Measurements from ENCODE around the gene BHLHE41. TPM values are rescaled to one million over a fixed set of nuclear protein-coding genes. Genes with fewer than 3 reads are reported as not detected.

Gene BHLHE41
- total RNA-seq, 2 donors from 2014 or later = 0.11 to 3.5 TPM

DNA sequence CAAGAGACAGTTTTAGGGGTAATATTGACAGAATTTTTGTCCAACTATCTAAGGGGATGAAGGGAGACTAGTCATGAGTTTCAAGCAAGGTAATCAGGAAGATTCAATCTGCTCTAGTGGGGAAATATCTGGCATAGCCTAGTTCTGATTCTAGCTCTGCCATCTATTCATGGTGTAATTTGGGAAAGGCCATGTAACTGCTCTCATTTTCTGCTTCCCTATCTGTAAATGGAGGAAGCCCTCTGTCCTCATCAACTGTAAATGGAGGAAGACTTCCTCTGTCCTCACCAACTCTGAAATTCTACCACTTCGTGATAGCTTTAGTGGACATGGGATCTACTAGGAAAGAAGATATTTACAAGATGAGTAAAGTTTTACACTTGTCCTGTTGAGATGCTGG is 37.9 kb downstream of the BHLHE41 start:
- peaks cover 11% of the 10 kb centered on the region for H3K9me3 ChIP-seq (ENCODE audit: control insufficient read depth, low read length)
- WGBS, 2 experiments (ENCODE audit: insufficient coverage in 1 of 2, insufficient read length in 1 of 2) = 89 to 100% methylated on average over 1 of the region's 1 CpG
- no peak overlapping the region for H3K27ac ChIP-seq (ENCODE audit: low read depth, low read length)
- DNase-seq = no peak
- no peak overlapping the region for H3K4me3 ChIP-seq (ENCODE audit: low read length)
- H3K4me3 Mint-ChIP-seq = no peak overlapping the region
- no peak overlapping the region for H3K27ac Mint-ChIP-seq
- H3K36me3 ChIP-seq (ENCODE audit: control insufficient read depth, insufficient read depth, low read length) = no peaks in the 10 kb centered on the region
- no peaks in the 10 kb centered on the region for H3K27me3 Mint-ChIP-seq (ENCODE audit: insufficient read depth)
- H3K4me1 Mint-ChIP-seq = peaks cover 28% of the 10 kb centered on the region
- TF ChIP-seq, protein P1, sequence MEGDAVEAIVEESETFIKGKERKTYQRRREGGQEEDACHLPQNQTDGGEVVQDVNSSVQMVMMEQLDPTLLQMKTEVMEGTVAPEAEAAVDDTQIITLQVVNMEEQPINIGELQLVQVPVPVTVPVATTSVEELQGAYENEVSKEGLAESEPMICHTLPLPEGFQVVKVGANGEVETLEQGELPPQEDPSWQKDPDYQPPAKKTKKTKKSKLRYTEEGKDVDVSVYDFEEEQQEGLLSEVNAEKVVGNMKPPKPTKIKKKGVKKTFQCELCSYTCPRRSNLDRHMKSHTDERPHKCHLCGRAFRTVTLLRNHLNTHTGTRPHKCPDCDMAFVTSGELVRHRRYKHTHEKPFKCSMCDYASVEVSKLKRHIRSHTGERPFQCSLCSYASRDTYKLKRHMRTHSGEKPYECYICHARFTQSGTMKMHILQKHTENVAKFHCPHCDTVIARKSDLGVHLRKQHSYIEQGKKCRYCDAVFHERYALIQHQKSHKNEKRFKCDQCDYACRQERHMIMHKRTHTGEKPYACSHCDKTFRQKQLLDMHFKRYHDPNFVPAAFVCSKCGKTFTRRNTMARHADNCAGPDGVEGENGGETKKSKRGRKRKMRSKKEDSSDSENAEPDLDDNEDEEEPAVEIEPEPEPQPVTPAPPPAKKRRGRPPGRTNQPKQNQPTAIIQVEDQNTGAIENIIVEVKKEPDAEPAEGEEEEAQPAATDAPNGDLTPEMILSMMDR (conservative IDR thresholded peaks at IDR 0.05) = no peak
- H3K36me3 Mint-ChIP-seq (ENCODE audit: low read depth) = peaks cover 22% of the 10 kb centered on the region
- no peak overlapping the region for H3K9ac ChIP-seq (ENCODE audit: extremely low read depth, low read length, poor library complexity, severe bottlenecking)
- no peaks in the 10 kb centered on the region for H3K27me3 ChIP-seq (ENCODE audit: control insufficient read depth, insufficient read depth, low read length, poor library complexity, severe bottlenecking)
- peaks cover 27% of the 10 kb centered on the region for H3K9me3 Mint-ChIP-seq
- no peaks in the 10 kb centered on the region for H3K4me1 ChIP-seq (ENCODE audit: control insufficient read depth, insufficient read depth, low read length)

DNA sequence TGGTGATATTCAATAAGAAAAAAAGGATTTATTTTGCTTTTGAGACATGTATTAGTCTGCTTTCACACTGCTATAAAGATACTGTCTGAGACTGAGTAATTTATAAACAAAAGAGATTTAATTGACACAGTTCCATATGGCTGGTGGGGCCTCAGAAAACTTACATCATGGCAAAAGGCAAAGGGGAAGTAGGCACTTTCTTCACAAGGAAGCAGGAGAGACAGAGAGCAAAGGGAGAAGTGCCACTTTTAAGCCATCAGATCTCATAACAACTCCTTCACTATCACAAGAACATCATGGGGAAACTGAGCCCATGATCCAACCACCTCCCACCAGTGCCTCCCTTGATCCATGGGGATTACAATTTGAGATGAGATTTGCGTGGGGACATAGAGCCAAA is 43.9 kb downstream of the BHLHE41 start:
- 94% methylated on average over 1 of the region's 1 CpG; no CpG with 5 or more reads in 1 of the 2 experiments for WGBS, 2 experiments (ENCODE audit: insufficient coverage in 1 of 2, insufficient read length in 1 of 2)
- no peak overlapping the region for H3K4me3 Mint-ChIP-seq

DNA sequence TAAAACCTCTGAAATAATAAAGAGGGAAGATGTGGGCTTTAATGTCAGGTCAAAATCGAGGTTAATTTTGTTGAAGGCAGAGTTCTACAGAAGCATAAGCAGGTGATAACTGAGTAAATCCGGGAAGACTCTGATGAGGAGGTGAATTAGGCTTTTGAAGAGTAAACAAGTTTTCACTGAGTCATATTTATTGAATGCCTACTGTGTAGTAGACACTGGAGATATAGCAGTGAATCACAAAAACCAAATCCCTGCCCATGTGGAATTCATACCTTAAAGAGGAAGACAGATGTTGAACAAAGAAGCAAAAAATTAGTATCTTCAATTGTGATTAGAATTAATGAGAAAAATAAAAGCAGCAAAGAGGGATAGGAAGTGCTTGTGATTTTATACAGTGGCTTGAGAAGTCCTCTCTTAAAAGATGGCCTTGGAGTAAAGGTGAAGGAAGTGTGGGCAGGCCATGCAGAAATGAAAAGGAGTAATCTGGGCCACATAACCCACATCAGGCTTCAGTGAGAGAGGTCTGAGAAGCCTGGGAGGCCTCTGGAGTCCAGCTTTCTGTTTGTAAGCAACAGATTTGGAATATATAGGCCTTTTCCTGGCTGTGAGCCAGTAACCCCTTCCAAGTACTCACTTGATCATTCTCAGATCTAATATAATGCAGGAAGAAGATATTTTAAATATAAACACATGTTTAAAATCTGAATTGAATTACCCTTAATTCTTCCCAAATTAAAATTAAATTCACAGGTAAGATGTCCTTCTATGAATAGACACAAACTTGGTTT is 46.7 kb downstream of the BHLHE41 start:
- WGBS, 2 experiments (ENCODE audit: insufficient coverage in 1 of 2, insufficient read length in 1 of 2) = 93 to 94% methylated on average over 2 of the region's 2 CpGs
- DNase-seq = no peak
- peaks cover 19% of the 10 kb centered on the region for H3K36me3 ChIP-seq (ENCODE audit: control insufficient read depth, insufficient read depth, low read length)
- H3K9ac ChIP-seq (ENCODE audit: extremely low read depth, low read length, poor library complexity, severe bottlenecking) = no peak overlapping the region
- Mint-ChIP-seq H3K4me3 (no peak overlapping the region), H3K4me1 (peaks cover 5% of the 10 kb centered on the region), H3K27ac (no peak overlapping the region), H3K27me3 (ENCODE audit: insufficient read depth) (peaks cover 3% of the 10 kb centered on the region), H3K36me3 (ENCODE audit: low read depth) (peaks cover 49% of the 10 kb centered on the region), H3K9me3 (peaks cover 48% of the 10 kb centered on the region)
- no peak overlapping the region for H3K4me3 ChIP-seq (ENCODE audit: low read length)
- H3K9me3 ChIP-seq (ENCODE audit: control insufficient read depth, low read length) = peaks cover 32% of the 10 kb centered on the region
- TF ChIP-seq, protein P1 (conservative IDR thresholded peaks at IDR 0.05) = no peak
- H3K4me1 ChIP-seq (ENCODE audit: control insufficient read depth, insufficient read depth, low read length) = no peaks in the 10 kb centered on the region
- no peak overlapping the region for H3K27ac ChIP-seq (ENCODE audit: low read depth, low read length)
- no peaks in the 10 kb centered on the region for H3K27me3 ChIP-seq (ENCODE audit: control insufficient read depth, insufficient read depth, low read length, poor library complexity, severe bottlenecking)

More for the DNA sequence above, 43.9 kb downstream of the BHLHE41 start:
- Mint-ChIP-seq H3K4me1 (peaks cover 5% of the 10 kb centered on the region), H3K27me3 (ENCODE audit: insufficient read depth) (peaks cover 3% of the 10 kb centered on the region), H3K27ac (no peak overlapping the region), H3K9me3 (peaks cover 60% of the 10 kb centered on the region), H3K36me3 (ENCODE audit: low read depth) (peaks cover 50% of the 10 kb centered on the region)
- Histone ChIP-seq H3K9ac (ENCODE audit: extremely low read depth, low read length, poor library complexity, severe bottlenecking) (no peak overlapping the region), H3K36me3 (ENCODE audit: control insufficient read depth, insufficient read depth, low read length) (peaks cover 7% of the 10 kb centered on the region), H3K27me3 (ENCODE audit: control insufficient read depth, insufficient read depth, low read length, poor library complexity, severe bottlenecking) (no peaks in the 10 kb centered on the region), H3K27ac (ENCODE audit: low read depth, low read length) (no peak overlapping the region), H3K9me3 (ENCODE audit: control insufficient read depth, low read length) (peaks cover 36% of the 10 kb centered on the region), H3K4me1 (ENCODE audit: control insufficient read depth, insufficient read depth, low read length) (no peaks in the 10 kb centered on the region), H3K4me3 (ENCODE audit: low read length) (peak overlapping the region; percentile 63)
- no peak for DNase-seq
- TF ChIP-seq, protein P1 (conservative IDR thresholded peaks at IDR 0.05) = no peak

Other genes with a start within 250 kb of the BHLHE41 start
- gene RASSF8, start 166.4 kb downstream of the BHLHE41 start, total RNA-seq = 100 to 1,000 TPM in 1 of 2 donors, 10 to 100 TPM in 1; 87.0 to 183 TPM
- gene SSPN, start 70.5 kb upstream of the BHLHE41 start, total RNA-seq = 1 to 10 TPM; 1.3 to 3.7 TPM

Data from endodermal cell (in vitro differentiated cells).